HEK293 (cell line): ENCODE measurements around the gene ST3GAL2.
A peak's percentile ranks its signal among the peaks of the same experiment; 100 is the strongest.
"Not testable (repeated sequence)": the region's sequence is repeated elsewhere in the genome, so short reads cannot be mapped to it uniquely, and the experiment has no call there.

Experiments
- CTCF ChIA-PET: fragments of 350-600 bp; formaldehyde crosslinking; extraction: SDS; loops from one replicate; lab custom pipeline; 2021; ENCODE audit warnings: antibody characterized with exemption; lab: Yijun Ruan, JAX
- POLR2A ChIA-PET: fragments of 300-600 bp; formaldehyde crosslinking; extraction: SDS; loops from one replicate; lab custom pipeline; 2020; ENCODE audit warnings: antibody characterized with exemption, inconsistent platforms; lab: Yijun Ruan, JAX
- H3K27ac ChIP-seq: fragments of 200-500 bp; sonication (Bioruptor generic); 2 replicates; pipeline ENCODE4 v1.5.1; 2014; ENCODE audit warnings: low read depth, low read length, control low read depth, inconsistent platforms; ENCODE audit errors: extremely low read depth
- H3K36me3 ChIP-seq, 2 experiments: fragments of 200-500 bp in 1 of 2; sonication (Bioruptor generic) in 1 of 2; 1 replicate in 1 of 2; 2 replicates in 1 of 2; pipeline ENCODE4 v1.5.1; 2014 to 2017; ENCODE audit warnings: inconsistent platforms in 2 of 2, low read length in 2 of 2; ENCODE audit not compliant: control insufficient read depth in 2 of 2, insufficient read depth in 1 of 2
- H3K4me1 ChIP-seq: fragments of 200-500 bp; sonication (Bioruptor generic); 2 replicates; pipeline ENCODE4 v1.5.1; 2014; ENCODE audit warnings: mild to moderate bottlenecking, low read length, inconsistent platforms; ENCODE audit not compliant: control insufficient read depth, insufficient read depth
- H3K4me3 ChIP-seq: 2 replicates; pipeline ENCODE4 v1.5.1; 2011; ENCODE audit warnings: low read depth, mild to moderate bottlenecking, control low read depth, low read length, moderate library complexity
- H3K9me3 ChIP-seq: fragments of 200-500 bp; sonication (Bioruptor generic); 2 replicates; pipeline ENCODE4 v1.5.1; 2014; ENCODE audit warnings: low read depth, low read length, inconsistent platforms; ENCODE audit not compliant: control insufficient read depth, insufficient read depth
- GFI1B ChIP-seq: fragments of 450-650 bp; formaldehyde crosslinking; IDR thresholded peaks from 2 replicates; pipeline ENCODE4 v1.5.1; 2016; ENCODE audit warnings: missing biosample characterization, missing genetic modification characterization
- IKZF3 ChIP-seq: fragments of 450-650 bp; IDR thresholded peaks from 2 replicates; pipeline ENCODE4 v1.5.0; 2018; ENCODE audit warnings: missing biosample characterization, mild to moderate bottlenecking, missing genetic modification characterization, moderate library complexity
- MYNN ChIP-seq: fragments of 450-650 bp; formaldehyde crosslinking; IDR thresholded peaks from 2 replicates; pipeline ENCODE4 v1.5.1; 2016; ENCODE audit warnings: missing biosample characterization, missing genetic modification characterization, borderline replicate concordance
- OSR2 ChIP-seq: fragments of 450-650 bp; formaldehyde crosslinking; IDR thresholded peaks from 2 replicates; pipeline ENCODE4 v1.5.1; 2016; ENCODE audit warnings: missing biosample characterization, missing genetic modification characterization
- PRDM1 ChIP-seq: fragments of 450-650 bp; formaldehyde crosslinking; IDR thresholded peaks from 2 replicates; pipeline ENCODE4; 2016; ENCODE audit warnings: missing biosample characterization, missing genetic modification characterization
- REPIN1 ChIP-seq: fragments of 450-650 bp; formaldehyde crosslinking; IDR thresholded peaks from 2 replicates; pipeline ENCODE4 v1.5.1; 2017; ENCODE audit warnings: missing biosample characterization, missing genetic modification characterization, low read depth
- ZNF121 ChIP-seq: fragments of 450-650 bp; formaldehyde crosslinking; IDR thresholded peaks from 2 replicates; pipeline ENCODE4 v1.5.1; 2016; ENCODE audit warnings: missing biosample characterization, missing genetic modification characterization
- ZNF138 ChIP-seq: fragments of 450-650 bp; formaldehyde crosslinking; IDR thresholded peaks from 2 replicates; pipeline ENCODE4 v1.5.1; 2016; ENCODE audit warnings: missing biosample characterization, missing genetic modification characterization, borderline replicate concordance
- ZNF2 ChIP-seq: fragments of 450-650 bp; formaldehyde crosslinking; IDR thresholded peaks from 2 replicates; pipeline ENCODE4 v1.5.1; 2016; ENCODE audit warnings: missing biosample characterization, missing genetic modification characterization
- ZNF596 ChIP-seq: fragments of 450-650 bp; IDR thresholded peaks from 2 replicates; pipeline ENCODE4 v1.5.0; 2018; ENCODE audit warnings: missing biosample characterization, mild to moderate bottlenecking, missing genetic modification characterization, moderate library complexity
- ZNF623 ChIP-seq: fragments of 450-650 bp; formaldehyde crosslinking; IDR thresholded peaks from 2 replicates; pipeline ENCODE4 v1.5.1; 2016; ENCODE audit warnings: missing biosample characterization, missing genetic modification characterization
- ZNF747 ChIP-seq: fragments of 450-650 bp; formaldehyde crosslinking; IDR thresholded peaks from 2 replicates; pipeline ENCODE4 v1.5.1; 2016; ENCODE audit warnings: missing biosample characterization, missing genetic modification characterization
- TF ChIP-seq, protein P1 (sequence below): fragments of 450-650 bp; formaldehyde crosslinking; IDR thresholded peaks from 2 replicates; pipeline ENCODE4 v1.5.1; 2016; ENCODE audit warnings: missing biosample characterization, missing genetic modification characterization, borderline replicate concordance
- TF ChIP-seq, protein P2 (sequence below): fragments of 450-650 bp; formaldehyde crosslinking; IDR thresholded peaks from 2 replicates; pipeline ENCODE4 v1.5.1; 2016; ENCODE audit warnings: missing biosample characterization, missing genetic modification characterization

ST3GAL2 gene

DNA sequence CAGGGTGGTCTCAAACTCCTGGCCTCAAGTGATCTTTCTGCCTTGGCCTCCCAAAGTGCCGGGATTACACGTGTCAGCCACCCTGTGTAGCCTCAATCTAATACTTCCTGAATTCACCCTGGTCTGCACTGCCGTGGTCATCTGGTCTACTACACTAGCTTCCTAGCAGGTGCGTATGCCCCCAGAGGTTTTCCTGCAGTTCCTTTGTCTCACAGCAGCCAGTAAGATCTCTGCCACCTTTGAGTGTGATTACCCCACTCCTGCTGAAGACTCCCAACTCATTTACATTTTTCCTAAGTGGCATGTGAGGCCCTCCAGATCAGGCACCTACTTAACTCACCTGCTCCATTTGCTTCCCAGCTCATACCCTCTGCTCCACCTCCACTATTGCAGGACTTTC lies 97.3 kb downstream of the ST3GAL2 start (continued):
- TF ChIP-seq IKZF3 (tag by site-specific recombination) (no peak), ZNF623 (no peak), OSR2 (tag by site-specific recombination) (no peak)
- TF ChIP-seq, protein P1, sequence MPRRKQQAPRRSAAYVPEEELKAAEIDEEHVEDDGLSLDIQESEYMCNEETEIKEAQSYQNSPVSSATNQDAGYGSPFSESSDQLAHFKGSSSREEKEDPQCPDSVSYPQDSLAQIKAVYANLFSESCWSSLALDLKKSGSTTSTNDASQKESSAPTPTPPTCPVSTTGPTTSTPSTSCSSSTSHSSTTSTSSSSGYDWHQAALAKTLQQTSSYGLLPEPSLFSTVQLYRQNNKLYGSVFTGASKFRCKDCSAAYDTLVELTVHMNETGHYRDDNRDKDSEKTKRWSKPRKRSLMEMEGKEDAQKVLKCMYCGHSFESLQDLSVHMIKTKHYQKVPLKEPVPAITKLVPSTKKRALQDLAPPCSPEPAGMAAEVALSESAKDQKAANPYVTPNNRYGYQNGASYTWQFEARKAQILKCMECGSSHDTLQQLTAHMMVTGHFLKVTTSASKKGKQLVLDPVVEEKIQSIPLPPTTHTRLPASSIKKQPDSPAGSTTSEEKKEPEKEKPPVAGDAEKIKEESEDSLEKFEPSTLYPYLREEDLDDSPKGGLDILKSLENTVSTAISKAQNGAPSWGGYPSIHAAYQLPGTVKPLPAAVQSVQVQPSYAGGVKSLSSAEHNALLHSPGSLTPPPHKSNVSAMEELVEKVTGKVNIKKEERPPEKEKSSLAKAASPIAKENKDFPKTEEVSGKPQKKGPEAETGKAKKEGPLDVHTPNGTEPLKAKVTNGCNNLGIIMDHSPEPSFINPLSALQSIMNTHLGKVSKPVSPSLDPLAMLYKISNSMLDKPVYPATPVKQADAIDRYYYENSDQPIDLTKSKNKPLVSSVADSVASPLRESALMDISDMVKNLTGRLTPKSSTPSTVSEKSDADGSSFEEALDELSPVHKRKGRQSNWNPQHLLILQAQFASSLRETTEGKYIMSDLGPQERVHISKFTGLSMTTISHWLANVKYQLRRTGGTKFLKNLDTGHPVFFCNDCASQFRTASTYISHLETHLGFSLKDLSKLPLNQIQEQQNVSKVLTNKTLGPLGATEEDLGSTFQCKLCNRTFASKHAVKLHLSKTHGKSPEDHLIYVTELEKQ (tag by site-specific recombination): no peak

DNA sequence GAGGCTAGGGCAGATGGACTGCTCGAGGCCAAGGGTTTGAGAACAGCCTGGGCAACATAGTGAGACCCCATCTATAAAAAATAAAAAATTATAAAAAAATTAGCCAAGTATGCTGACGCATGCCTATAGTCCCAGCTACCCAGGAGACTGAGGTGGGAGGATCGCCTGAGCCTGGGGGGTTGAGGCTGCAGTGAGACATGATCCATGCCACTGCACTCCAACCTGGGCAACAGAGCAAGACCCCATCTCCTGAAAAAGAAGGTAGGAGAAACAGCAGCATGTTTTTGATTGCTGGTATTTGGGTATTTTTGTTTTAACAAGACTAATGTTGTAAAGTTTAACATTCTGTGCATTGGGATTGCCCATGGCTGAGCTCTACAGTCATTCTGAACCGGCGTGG lies 101.1 kb downstream of the ST3GAL2 start:
- H3K4me3 ChIP-seq: no peak overlapping the region
- H3K36me3 ChIP-seq: peaks cover 6 to 55% of the 10 kb centered on the region in 2 experiments; a peak in 2 of 3 replicates
- no peaks in the 10 kb centered on the region for H3K9me3 ChIP-seq
- TF ChIP-seq IKZF3 (tag by site-specific recombination): no peak
- TF ChIP-seq ZNF121 (tag by site-specific recombination): peak; percentile 93
- TF ChIP-seq ZNF138 (tag by site-specific recombination): no peak
- no peak for TF ChIP-seq ZNF596 (tag by site-specific recombination)
- CTCF ChIA-PET: no interaction called here
- no peaks in the 10 kb centered on the region for H3K4me1 ChIP-seq
- H3K27ac ChIP-seq: no peak overlapping the region
- POLR2A ChIA-PET: no interaction called here

DNA sequence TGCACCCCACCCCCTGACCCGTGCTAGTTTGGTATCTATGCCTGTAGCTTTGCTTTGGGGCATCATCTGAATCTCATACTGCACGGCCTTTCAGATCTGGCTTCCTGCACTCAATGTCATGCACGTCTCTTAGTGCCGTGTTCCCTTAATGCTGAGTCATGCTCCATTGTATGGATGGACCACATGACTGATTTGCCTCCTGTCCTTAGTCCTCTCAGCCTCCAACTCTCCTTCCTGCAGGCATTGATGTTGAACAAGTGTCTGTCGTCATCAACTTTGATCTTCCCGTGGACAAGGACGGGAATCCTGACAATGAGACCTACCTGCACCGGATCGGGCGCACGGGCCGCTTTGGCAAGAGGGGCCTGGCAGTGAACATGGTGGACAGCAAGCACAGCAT lies 106.2 kb downstream of the ST3GAL2 start:
- POLR2A ChIA-PET, H3K9me3 ChIP-seq, H3K4me1 ChIP-seq, H3K27ac ChIP-seq, H3K4me3 ChIP-seq: not testable (repeated sequence)
- CTCF ChIA-PET: interaction anchor here (0.6 kb wide), 1 partner anchor 10 kb away, joined by 4 read pairs; no protein-coding TSS in a partner anchor
- H3K36me3 ChIP-seq: peaks cover 23 to 56% of the 10 kb centered on the region in 2 experiments; a peak in 2 of 3 replicates

DNA sequence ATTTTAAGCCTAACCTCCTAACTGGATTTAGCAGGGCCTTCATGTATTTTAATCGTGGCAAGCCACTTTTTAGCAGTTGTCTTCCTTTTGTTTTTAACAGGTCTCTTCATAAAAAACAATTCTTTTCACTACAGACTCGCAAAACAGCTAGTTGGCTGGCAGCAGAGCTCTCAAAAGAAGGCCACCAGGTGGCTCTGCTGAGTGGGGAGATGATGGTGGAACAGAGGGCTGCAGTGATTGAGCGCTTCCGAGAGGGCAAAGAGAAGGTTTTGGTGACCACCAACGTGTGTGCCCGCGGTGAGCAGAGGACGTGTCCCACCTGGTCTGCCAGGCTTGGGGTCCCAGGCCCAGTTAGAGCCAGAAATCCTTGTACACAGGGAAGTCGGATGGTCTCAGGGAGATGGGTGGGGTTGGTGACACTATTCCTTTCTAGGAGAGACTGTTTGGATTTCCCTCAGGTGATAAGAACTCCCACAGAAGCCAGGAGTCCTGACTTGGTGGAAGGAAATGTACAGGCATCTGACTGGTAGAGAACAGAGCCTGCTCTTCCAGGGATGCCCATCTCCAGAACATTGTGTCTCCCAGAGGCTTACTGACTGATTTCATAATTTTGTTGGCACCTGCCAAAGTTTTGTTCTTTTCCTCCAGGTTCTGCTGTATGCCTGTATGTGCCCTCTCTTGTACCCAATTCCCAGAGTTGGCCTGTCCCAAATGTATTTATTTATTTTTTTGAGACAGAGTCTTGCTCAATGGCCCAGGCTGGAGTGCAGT lies 107.1 kb downstream of the ST3GAL2 start:
- Histone ChIP-seq H3K27ac (no peak overlapping the region), H3K36me3 (peaks cover 28 to 56% of the 10 kb centered on the region in 2 experiments; a peak in 2 of 3 replicates), H3K9me3 (no peaks in the 10 kb centered on the region), H3K4me1 (no peaks in the 10 kb centered on the region), H3K4me3 (no peak overlapping the region)
- CTCF ChIA-PET: interaction anchor here (0.6 to 1.0 kb wide), 6 partner anchors 9 to 466 kb away, joined by 3 to 5 read pairs (median 3); no protein-coding TSS in a partner anchor
- TF ChIP-seq, protein P2, sequence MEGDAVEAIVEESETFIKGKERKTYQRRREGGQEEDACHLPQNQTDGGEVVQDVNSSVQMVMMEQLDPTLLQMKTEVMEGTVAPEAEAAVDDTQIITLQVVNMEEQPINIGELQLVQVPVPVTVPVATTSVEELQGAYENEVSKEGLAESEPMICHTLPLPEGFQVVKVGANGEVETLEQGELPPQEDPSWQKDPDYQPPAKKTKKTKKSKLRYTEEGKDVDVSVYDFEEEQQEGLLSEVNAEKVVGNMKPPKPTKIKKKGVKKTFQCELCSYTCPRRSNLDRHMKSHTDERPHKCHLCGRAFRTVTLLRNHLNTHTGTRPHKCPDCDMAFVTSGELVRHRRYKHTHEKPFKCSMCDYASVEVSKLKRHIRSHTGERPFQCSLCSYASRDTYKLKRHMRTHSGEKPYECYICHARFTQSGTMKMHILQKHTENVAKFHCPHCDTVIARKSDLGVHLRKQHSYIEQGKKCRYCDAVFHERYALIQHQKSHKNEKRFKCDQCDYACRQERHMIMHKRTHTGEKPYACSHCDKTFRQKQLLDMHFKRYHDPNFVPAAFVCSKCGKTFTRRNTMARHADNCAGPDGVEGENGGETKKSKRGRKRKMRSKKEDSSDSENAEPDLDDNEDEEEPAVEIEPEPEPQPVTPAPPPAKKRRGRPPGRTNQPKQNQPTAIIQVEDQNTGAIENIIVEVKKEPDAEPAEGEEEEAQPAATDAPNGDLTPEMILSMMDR: peak; percentile 63; the same call in 1 of the 2 replicates
- no peak for TF ChIP-seq ZNF747 (tag by site-specific recombination)
- TF ChIP-seq REPIN1 (tag by site-specific recombination): no peak
- no peak for TF ChIP-seq MYNN
- peak; percentile 72 for TF ChIP-seq GFI1B
- 0 out of 2 replicates have a peak, but pooled peaks have one; percentile 39 for TF ChIP-seq ZNF2 (tag by site-specific recombination)
- TF ChIP-seq PRDM1 (tag by site-specific recombination): no peak
- POLR2A ChIA-PET: interaction anchor here (1.0 kb wide), 1 partner anchor 43 kb away, joined by 5 read pairs; the partner anchor contains the start of gene AARS1
